PFSK-1 (cell line): ENCODE measurements around the gene RANBP1.

ENCODE experiments used
- FOXP2 ChIP-seq: optimal IDR thresholded peaks from 2 replicates; pipeline ENCODE3; 2011; ENCODE audit warnings: borderline replicate concordance, control low read depth, inconsistent platforms; ENCODE audit not compliant: insufficient read depth; ENCODE audit errors: extremely low read length, extremely low read depth
- POLR2AphosphoS5 ChIP-seq: IDR thresholded peaks from 2 replicates; pipeline ENCODE4 v1.6.1; 2012; ENCODE audit warnings: low read depth, mild to moderate bottlenecking, control low read depth, low read length, moderate library complexity
- SIN3A ChIP-seq: IDR thresholded peaks from 2 replicates; pipeline ENCODE4 v1.6.1; 2012; ENCODE audit warnings: mild to moderate bottlenecking, low read length, moderate library complexity, borderline replicate concordance; ENCODE audit not compliant: insufficient read depth
- TAF1 ChIP-seq: IDR thresholded peaks from 2 replicates; pipeline ENCODE4 v1.6.1; 2012; ENCODE audit warnings: low read length, control low read depth, borderline replicate concordance; ENCODE audit not compliant: insufficient read depth
- TF ChIP-seq, protein P1 (sequence below), 2 experiments: IDR thresholded peaks; 2 replicates each; pipeline versions ENCODE4 v1.6.1 to v1.8.0; 2011 to 2012; ENCODE audit warnings: low read depth in 2 of 2, low read length in 2 of 2, control low read depth in 1 of 2, inconsistent platforms in 1 of 2, mild to moderate bottlenecking in 1 of 2, moderate library complexity in 1 of 2; ENCODE audit not compliant: insufficient read depth in 1 of 2

- TF ChIP-seq, protein P1, sequence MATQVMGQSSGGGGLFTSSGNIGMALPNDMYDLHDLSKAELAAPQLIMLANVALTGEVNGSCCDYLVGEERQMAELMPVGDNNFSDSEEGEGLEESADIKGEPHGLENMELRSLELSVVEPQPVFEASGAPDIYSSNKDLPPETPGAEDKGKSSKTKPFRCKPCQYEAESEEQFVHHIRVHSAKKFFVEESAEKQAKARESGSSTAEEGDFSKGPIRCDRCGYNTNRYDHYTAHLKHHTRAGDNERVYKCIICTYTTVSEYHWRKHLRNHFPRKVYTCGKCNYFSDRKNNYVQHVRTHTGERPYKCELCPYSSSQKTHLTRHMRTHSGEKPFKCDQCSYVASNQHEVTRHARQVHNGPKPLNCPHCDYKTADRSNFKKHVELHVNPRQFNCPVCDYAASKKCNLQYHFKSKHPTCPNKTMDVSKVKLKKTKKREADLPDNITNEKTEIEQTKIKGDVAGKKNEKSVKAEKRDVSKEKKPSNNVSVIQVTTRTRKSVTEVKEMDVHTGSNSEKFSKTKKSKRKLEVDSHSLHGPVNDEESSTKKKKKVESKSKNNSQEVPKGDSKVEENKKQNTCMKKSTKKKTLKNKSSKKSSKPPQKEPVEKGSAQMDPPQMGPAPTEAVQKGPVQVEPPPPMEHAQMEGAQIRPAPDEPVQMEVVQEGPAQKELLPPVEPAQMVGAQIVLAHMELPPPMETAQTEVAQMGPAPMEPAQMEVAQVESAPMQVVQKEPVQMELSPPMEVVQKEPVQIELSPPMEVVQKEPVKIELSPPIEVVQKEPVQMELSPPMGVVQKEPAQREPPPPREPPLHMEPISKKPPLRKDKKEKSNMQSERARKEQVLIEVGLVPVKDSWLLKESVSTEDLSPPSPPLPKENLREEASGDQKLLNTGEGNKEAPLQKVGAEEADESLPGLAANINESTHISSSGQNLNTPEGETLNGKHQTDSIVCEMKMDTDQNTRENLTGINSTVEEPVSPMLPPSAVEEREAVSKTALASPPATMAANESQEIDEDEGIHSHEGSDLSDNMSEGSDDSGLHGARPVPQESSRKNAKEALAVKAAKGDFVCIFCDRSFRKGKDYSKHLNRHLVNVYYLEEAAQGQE (IDR thresholded peaks at IDR 0.05; ENCODE audit: insufficient read depth in 1 of 2, low read depth in 2 of 2, low read length in 2 of 2), result no peak
- TF ChIP-seq TAF1 (no peak), POLR2AphosphoS5 (no peak), SIN3A (no peak), FOXP2 (no peak)
Measured at GRCh38 chr22:20139391-20140106, 23.6 kb downstream of the RANBP1 start.
